Neural cell (in vitro differentiated cells): ENCODE measurements around the gene PRPSAP1. TPM values are rescaled to one million over a fixed set of nuclear protein-coding genes. Genes with fewer than 3 reads are reported as not detected.

Experiments used
- H2AFZ ChIP-seq: fragments of 200-600, 300-800 bp; sonication (generic), shearing (Covaris generic); 2 replicates; pipeline ENCODE4 v1.6.0; 2014; ENCODE audit warnings: low read depth, mild to moderate bottlenecking, antibody characterized with exemption, low read length, moderate library complexity
- H3F3A ChIP-seq: fragments of 200-600 bp; shearing (Covaris generic); 2 replicates; pipeline ENCODE4 v1.6.1; 2016; ENCODE audit warnings: mild to moderate bottlenecking, moderate library complexity, mixed read lengths, antibody characterized with exemption, low read length; ENCODE audit not compliant: insufficient read depth, poor library complexity, severe bottlenecking
- H3K27ac ChIP-seq: fragments of 200-600, 300-800 bp; sonication (generic), shearing (Covaris generic); 2 replicates; pipeline ENCODE4 v1.5.1; 2014; ENCODE audit warnings: mild to moderate bottlenecking, low read length, moderate library complexity
- H3K27me3 ChIP-seq: fragments of 300-800, 200-600 bp; sonication (generic), shearing (Covaris generic); 2 replicates; pipeline ENCODE4 v1.6.0; 2014; ENCODE audit warnings: mild to moderate bottlenecking, low read depth, low read length, moderate library complexity; ENCODE audit not compliant: insufficient read depth
- H3K36me3 ChIP-seq: fragments of 300-800, 200-600 bp; sonication (generic), shearing (Covaris generic); 2 replicates; pipeline ENCODE4 v1.5.1; 2014; ENCODE audit warnings: mild to moderate bottlenecking, antibody characterized with exemption, low read length, moderate library complexity; ENCODE audit not compliant: insufficient read depth
- H3K4me2 ChIP-seq: fragments of 300-800, 200-600 bp; sonication (generic), shearing (Covaris generic); 2 replicates; pipeline ENCODE4 v1.6.0; 2014; ENCODE audit warnings: mild to moderate bottlenecking, low read length
- H3K4me3 ChIP-seq: fragments of 300-800, 200-600 bp; sonication (generic), shearing (Covaris generic); 2 replicates; pipeline ENCODE4 v1.5.1; 2014; ENCODE audit warnings: mild to moderate bottlenecking, low read length, moderate library complexity
- H3K79me2 ChIP-seq: fragments of 200-600 bp; shearing (Covaris generic); replicated peaks from 2 replicates; pipeline ENCODE4 v1.6.0; 2014; ENCODE audit warnings: mild to moderate bottlenecking, low read length, moderate library complexity; ENCODE audit not compliant: insufficient read depth
- H3K9ac ChIP-seq: fragments of 300-800, 200-600 bp; sonication (generic), shearing (Covaris generic); 2 replicates; pipeline ENCODE4 v1.6.1; 2016; ENCODE audit warnings: mild to moderate bottlenecking, low read length, mixed read lengths
- H3K9me2 ChIP-seq: fragments of 200-600 bp; shearing (Covaris generic); 2 replicates; pipeline ENCODE4 v1.6.1; 2016; ENCODE audit warnings: mild to moderate bottlenecking, low read length, mixed read lengths; ENCODE audit not compliant: insufficient read depth
- H3K9me3 ChIP-seq: fragments of 200-600, 300-800 bp; sonication (generic), shearing (Covaris generic); 2 replicates; pipeline ENCODE4 v1.6.1; 2016; ENCODE audit warnings: mild to moderate bottlenecking, mixed run types, low read length, moderate library complexity, mixed read lengths
- H4K20me1 ChIP-seq: fragments of 200-600 bp; shearing (Covaris generic); 2 replicates; pipeline ENCODE4 v1.6.1; 2016; ENCODE audit warnings: mild to moderate bottlenecking, mixed run types; ENCODE audit not compliant: insufficient read depth
- CTCF ChIP-seq: fragments of 450-650 bp; IDR thresholded peaks from 2 replicates; pipeline ENCODE4 v1.5.1; 2014; ENCODE audit warnings: antibody characterized with exemption, mild to moderate bottlenecking, moderate library complexity; ENCODE audit not compliant: poor library complexity, severe bottlenecking
- EP300 ChIP-seq: fragments of 450-650 bp; conservative IDR thresholded peaks from 2 replicates; pipeline ENCODE4 v1.6.1; 2014; ENCODE audit warnings: antibody characterized with exemption, mild to moderate bottlenecking, moderate library complexity; ENCODE audit not compliant: poor library complexity, severe bottlenecking
- EZH2 ChIP-seq: fragments of 200-600, 300-800 bp; shearing (Covaris generic), sonication (generic); IDR thresholded peaks from 2 replicates; pipeline ENCODE4 v1.6.1; 2014; ENCODE audit warnings: antibody characterized with exemption, low read length, borderline replicate concordance, mild to moderate bottlenecking; ENCODE audit not compliant: insufficient read depth, poor library complexity, severe bottlenecking
- MXI1 ChIP-seq: fragments of 450-650 bp; conservative IDR thresholded peaks from 2 replicates; pipeline ENCODE4 v1.6.1; 2014; ENCODE audit warnings: antibody characterized with exemption, mild to moderate bottlenecking; ENCODE audit not compliant: poor library complexity, severe bottlenecking
- POLR2AphosphoS5 ChIP-seq: IDR thresholded peaks from 2 replicates; pipeline ENCODE4 v1.6.1; 2012
- RAD21 ChIP-seq: fragments of 450-650 bp; conservative IDR thresholded peaks from 2 replicates; pipeline ENCODE4 v1.6.1; 2014; ENCODE audit warnings: antibody characterized with exemption, mild to moderate bottlenecking, moderate library complexity
- SMC3 ChIP-seq: fragments of 450-650 bp; conservative IDR thresholded peaks from 2 replicates; pipeline ENCODE4 v1.6.1; 2014; ENCODE audit warnings: antibody characterized with exemption, mild to moderate bottlenecking, moderate library complexity; ENCODE audit not compliant: poor library complexity
- TAF1 ChIP-seq: IDR thresholded peaks from 2 replicates; pipeline ENCODE4 v1.6.1; 2012; ENCODE audit warnings: low read depth
- polyA plus RNA-seq: library from polyadenylated mRNA; depleted of rRNA; stranded (reverse); fragments of >200 nt; gene quantifications from 2 replicates; pipeline ENCODE4 v1.2.3, GENCODE V29; 2014
- TF ChIP-seq, protein P1 (sequence below): IDR thresholded peaks from 2 replicates; pipeline ENCODE4 v1.6.1; 2012; ENCODE audit warnings: borderline replicate concordance

Gene PRPSAP1
- polyA plus RNA-seq, 1 donor from 2014 or later = 73.8 TPM

DNA sequence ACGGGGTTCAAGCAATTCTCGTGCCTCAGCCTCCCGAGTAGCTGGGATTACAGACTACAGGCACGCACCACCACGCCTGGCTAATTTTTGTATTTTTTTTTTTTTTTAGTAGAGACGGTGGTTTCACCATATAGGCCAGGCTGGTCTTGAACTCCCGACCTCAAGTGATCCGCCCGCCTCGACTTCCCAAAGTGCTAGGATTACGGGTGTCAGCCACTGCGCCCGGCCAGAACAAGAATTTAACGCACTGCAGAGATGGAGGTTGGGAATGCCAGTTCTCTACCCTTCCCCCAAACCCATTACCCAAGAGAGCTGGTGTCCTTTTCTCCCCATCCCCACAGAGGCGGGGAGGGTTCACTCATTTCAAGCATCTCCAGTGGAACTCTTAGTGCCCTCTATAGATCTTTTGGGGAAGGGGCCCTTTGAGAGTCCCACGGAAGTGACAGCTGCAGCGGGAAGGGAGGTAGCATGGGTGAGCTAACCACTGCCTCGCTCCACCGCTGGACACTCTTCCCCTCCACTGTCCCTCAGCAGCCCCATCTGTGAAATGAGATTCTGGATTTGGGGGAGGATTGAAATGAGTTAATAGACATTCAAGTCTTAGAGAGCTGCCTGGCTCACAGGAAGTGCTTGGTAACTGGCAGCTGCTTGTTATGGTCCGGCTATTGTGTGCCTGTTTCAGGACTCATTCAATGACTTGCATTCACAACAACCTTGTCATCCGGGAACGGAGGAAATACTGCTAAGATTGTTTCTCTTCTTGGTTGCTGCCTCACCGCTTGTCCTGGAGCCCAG, 92.1 kb downstream of the PRPSAP1 start:
- H3K9ac ChIP-seq = no peak overlapping the region
- H3K9me2 ChIP-seq = no peaks in the 10 kb centered on the region
- no peak overlapping the region for H3K4me2 ChIP-seq
- H3K4me3 ChIP-seq = no peak overlapping the region
- peaks cover 8% of the 10 kb centered on the region for H3K79me2 ChIP-seq
- H3F3A ChIP-seq = no peaks in the 10 kb centered on the region
- H3K27me3 ChIP-seq = no peaks in the 10 kb centered on the region
- no peaks in the 10 kb centered on the region for H4K20me1 ChIP-seq
- no peaks in the 10 kb centered on the region for H3K9me3 ChIP-seq
- no peaks in the 10 kb centered on the region for H3K36me3 ChIP-seq
- TF ChIP-seq POLR2AphosphoS5 (no peak), CTCF (no peak), EZH2 (no peak), RAD21 (no peak), TAF1 (no peak), EP300 (no peak), SMC3 (no peak), MXI1 (no peak)
- TF ChIP-seq, protein P1, sequence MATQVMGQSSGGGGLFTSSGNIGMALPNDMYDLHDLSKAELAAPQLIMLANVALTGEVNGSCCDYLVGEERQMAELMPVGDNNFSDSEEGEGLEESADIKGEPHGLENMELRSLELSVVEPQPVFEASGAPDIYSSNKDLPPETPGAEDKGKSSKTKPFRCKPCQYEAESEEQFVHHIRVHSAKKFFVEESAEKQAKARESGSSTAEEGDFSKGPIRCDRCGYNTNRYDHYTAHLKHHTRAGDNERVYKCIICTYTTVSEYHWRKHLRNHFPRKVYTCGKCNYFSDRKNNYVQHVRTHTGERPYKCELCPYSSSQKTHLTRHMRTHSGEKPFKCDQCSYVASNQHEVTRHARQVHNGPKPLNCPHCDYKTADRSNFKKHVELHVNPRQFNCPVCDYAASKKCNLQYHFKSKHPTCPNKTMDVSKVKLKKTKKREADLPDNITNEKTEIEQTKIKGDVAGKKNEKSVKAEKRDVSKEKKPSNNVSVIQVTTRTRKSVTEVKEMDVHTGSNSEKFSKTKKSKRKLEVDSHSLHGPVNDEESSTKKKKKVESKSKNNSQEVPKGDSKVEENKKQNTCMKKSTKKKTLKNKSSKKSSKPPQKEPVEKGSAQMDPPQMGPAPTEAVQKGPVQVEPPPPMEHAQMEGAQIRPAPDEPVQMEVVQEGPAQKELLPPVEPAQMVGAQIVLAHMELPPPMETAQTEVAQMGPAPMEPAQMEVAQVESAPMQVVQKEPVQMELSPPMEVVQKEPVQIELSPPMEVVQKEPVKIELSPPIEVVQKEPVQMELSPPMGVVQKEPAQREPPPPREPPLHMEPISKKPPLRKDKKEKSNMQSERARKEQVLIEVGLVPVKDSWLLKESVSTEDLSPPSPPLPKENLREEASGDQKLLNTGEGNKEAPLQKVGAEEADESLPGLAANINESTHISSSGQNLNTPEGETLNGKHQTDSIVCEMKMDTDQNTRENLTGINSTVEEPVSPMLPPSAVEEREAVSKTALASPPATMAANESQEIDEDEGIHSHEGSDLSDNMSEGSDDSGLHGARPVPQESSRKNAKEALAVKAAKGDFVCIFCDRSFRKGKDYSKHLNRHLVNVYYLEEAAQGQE = no peak
- no peak overlapping the region for H3K27ac ChIP-seq
- H2AFZ ChIP-seq = no peak overlapping the region

DNA sequence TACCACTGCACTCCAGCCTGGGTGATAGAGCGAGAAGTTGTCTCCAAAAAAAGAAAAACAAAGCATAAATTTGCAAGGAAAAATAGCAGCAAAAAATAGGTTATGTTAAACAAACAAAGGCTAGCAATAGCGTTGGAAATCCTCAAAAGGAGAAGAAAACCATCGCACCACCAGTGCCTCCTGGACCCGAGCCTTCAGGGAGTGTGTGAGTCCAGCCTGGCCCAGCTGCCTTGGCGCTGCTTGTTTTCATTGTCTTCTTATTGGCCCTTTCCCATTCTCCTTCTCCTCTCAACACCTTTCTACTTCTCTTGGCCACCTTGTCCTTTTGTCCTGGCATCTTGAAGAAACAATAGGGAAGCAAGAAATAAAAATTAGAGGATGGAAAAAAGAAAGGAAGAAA, 93.0 kb downstream of the PRPSAP1 start:
- Histone ChIP-seq H3K9me3 (no peaks in the 10 kb centered on the region), H3K4me3 (no peak overlapping the region), H3F3A (no peaks in the 10 kb centered on the region), H3K27ac (no peak overlapping the region), H3K27me3 (no peaks in the 10 kb centered on the region), H3K9me2 (no peaks in the 10 kb centered on the region), H3K36me3 (no peaks in the 10 kb centered on the region), H2AFZ (no peak overlapping the region), H3K79me2 (no peaks in the 10 kb centered on the region), H4K20me1 (no peaks in the 10 kb centered on the region), H3K9ac (no peak overlapping the region), H3K4me2 (no peak overlapping the region)
- TF ChIP-seq, protein P1 = no peak
- TF ChIP-seq CTCF (no peak), EP300 (no peak), EZH2 (no peak), TAF1 (no peak), MXI1 (no peak), RAD21 (no peak), POLR2AphosphoS5 (no peak), SMC3 (no peak)
